PFSK-1 (cell line): ENCODE data around the gene NUB1.

Source experiments
- FOXP2 ChIP-seq: optimal IDR thresholded peaks from 2 replicates; pipeline ENCODE3; 2011; ENCODE audit warnings: borderline replicate concordance, control low read depth, inconsistent platforms; ENCODE audit not compliant: insufficient read depth; ENCODE audit errors: extremely low read length, extremely low read depth
- POLR2AphosphoS5 ChIP-seq: IDR thresholded peaks from 2 replicates; pipeline ENCODE4 v1.6.1; 2012; ENCODE audit warnings: low read depth, mild to moderate bottlenecking, control low read depth, low read length, moderate library complexity

GRCh38 chr7:151408839-151409666, 67.4 kb downstream of the NUB1 start:
- TF ChIP-seq FOXP2 (no peak), POLR2AphosphoS5 (no peak)
